ENCODE measurements around the gene C1QTNF12.

DNA sequence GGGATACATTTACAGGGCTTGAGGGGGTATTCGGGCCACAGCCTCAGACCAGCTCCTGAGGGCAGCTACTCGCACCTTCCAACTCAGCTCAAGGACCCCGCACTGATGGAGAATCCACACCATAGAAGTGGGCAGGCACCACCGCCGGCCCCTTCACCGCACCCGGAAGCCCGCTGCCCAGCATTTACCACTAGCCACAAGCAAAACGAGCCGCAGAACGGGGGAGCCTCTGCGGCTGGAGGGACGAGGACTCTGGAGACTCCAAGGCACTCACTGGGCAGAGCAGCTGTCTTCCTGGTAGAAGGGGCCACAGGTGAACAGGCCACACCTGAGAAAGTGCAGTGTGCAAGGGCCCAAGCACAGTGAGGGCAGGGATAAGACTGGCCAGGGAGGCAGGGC lies 21.8 kb upstream of the C1QTNF12 start:
- TF ChIP-seq EZH2 (IDR thresholded peaks at IDR 0.05; ENCODE audit: insufficient read depth, poor library complexity, severe bottlenecking) (no peak), EZH2phosphoT487 (IDR thresholded peaks at IDR 0.05; ENCODE audit: insufficient read depth, low read depth) (no peak)

Data from GM23248 (cell line).